Breast epithelium (tissue), 3 donors: ENCODE data around the gene C12orf56.

Source experiments
- POLR2A ChIP-seq: fragments of 450-650 bp; IDR thresholded peaks from one replicate; pipeline ENCODE4 v1.6.1; 2016; ENCODE audit warnings: antibody characterized with exemption, mild to moderate bottlenecking, moderate library complexity
- TF ChIP-seq, protein P1 (sequence below), 3 donors: fragments of 450-650 bp; IDR thresholded peaks; one replicate each; pipeline ENCODE4 v1.5.1; 2016 to 2017; ENCODE audit warnings: antibody characterized with exemption in 3 of 3, mild to moderate bottlenecking in 3 of 3, moderate library complexity in 3 of 3

- TF ChIP-seq, protein P1, sequence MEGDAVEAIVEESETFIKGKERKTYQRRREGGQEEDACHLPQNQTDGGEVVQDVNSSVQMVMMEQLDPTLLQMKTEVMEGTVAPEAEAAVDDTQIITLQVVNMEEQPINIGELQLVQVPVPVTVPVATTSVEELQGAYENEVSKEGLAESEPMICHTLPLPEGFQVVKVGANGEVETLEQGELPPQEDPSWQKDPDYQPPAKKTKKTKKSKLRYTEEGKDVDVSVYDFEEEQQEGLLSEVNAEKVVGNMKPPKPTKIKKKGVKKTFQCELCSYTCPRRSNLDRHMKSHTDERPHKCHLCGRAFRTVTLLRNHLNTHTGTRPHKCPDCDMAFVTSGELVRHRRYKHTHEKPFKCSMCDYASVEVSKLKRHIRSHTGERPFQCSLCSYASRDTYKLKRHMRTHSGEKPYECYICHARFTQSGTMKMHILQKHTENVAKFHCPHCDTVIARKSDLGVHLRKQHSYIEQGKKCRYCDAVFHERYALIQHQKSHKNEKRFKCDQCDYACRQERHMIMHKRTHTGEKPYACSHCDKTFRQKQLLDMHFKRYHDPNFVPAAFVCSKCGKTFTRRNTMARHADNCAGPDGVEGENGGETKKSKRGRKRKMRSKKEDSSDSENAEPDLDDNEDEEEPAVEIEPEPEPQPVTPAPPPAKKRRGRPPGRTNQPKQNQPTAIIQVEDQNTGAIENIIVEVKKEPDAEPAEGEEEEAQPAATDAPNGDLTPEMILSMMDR (IDR thresholded peaks at IDR 0.05): no peak
- TF ChIP-seq POLR2A: no peak
Measured at GRCh38 chr12:64225626-64226025, 164.9 kb downstream of the C12orf56 start.
